Transverse colon (tissue), 4 donors: ENCODE results near the gene PLEKHH2. TPM values are rescaled to one million over a fixed set of nuclear protein-coding genes. Genes with fewer than 3 reads are reported as not detected.
"Not testable (repeated sequence)": the region's sequence is repeated elsewhere in the genome, so short reads cannot be mapped to it uniquely, and the experiment has no call there.

Experiments
- DNase-seq: peaks from one replicate; pipeline ENCODE4 v3.0.0-alpha.2; 2019
- H3K27ac ChIP-seq, 4 donors: fragments of 200-600 bp; sonication (generic); 2 replicates each; pipeline ENCODE4 v1.5.1; 2016 to 2018; ENCODE audit warnings: inconsistent platforms in 4 of 4
- H3K27me3 ChIP-seq: fragments of 200-600 bp; sonication (generic); 2 replicates; pipeline ENCODE4 v1.5.1; 2017; ENCODE audit warnings: inconsistent platforms
- H3K36me3 ChIP-seq, 4 donors: fragments of 200-600 bp; sonication (generic); 2 replicates each; pipeline ENCODE4 v1.5.1; 2017 to 2019; ENCODE audit warnings: inconsistent platforms in 4 of 4
- H3K4me1 ChIP-seq, 4 donors: fragments of 200-600 bp; sonication (generic); 2 replicates each; pipeline ENCODE4 v1.5.1; 2017 to 2020; ENCODE audit warnings: inconsistent platforms in 4 of 4
- H3K4me3 ChIP-seq, 4 donors: fragments of 200-600 bp; sonication (generic); 1 replicate in 1 of 4; 2 replicates in 3 of 4; pipeline versions ENCODE4 v1.5.1 to v1.6.1; 2017 to 2019; ENCODE audit warnings: inconsistent platforms in 4 of 4
- H3K9me3 ChIP-seq, 2 donors: fragments of 200-600 bp; sonication (generic); 2 replicates each; pipeline ENCODE4 v1.5.1; 2017 to 2019; ENCODE audit warnings: inconsistent platforms in 2 of 2
- EP300 ChIP-seq: sonication (generic); formaldehyde crosslinking; IDR thresholded peaks from one replicate; pipeline ENCODE4 v1.6.1; 2017; ENCODE audit warnings: antibody characterized with exemption, low read depth
- POLR2A ChIP-seq: fragments of 450-650 bp; IDR thresholded peaks from one replicate; pipeline ENCODE4 v1.6.1; 2016; ENCODE audit warnings: antibody characterized with exemption, mild to moderate bottlenecking, moderate library complexity
- POLR2AphosphoS5 ChIP-seq, 3 donors: sonication (generic); formaldehyde crosslinking; IDR thresholded peaks; one replicate each; pipeline ENCODE4 v1.6.1; 2016; ENCODE audit warnings: antibody characterized with exemption in 3 of 3
- WGBS, 2 donors: methylation state at CpG; one replicate each; pipeline ENCODE4 v1.1.5; 2018; ENCODE audit warnings: low coverage in 1 of 2; 5-methylcytosine and 5-hydroxymethylcytosine counted together
- in situ Hi-C, 4 donors: fragments of 200-750 bp; cut with MboI; loops; one replicate each; pipeline versions ENCODE4 v1.15.0 to v1.15.1; 2017; ENCODE audit warnings: low sequenced_read_pairs in 3 of 4, low pct_ligation_motif_present in 1 of 4, low pct_unique_long_range_greater_than_20kb in 1 of 4
- intact Hi-C: fragments of 100-400 bp; cut with DNase I; formaldehyde crosslinking; loops from one replicate; pipeline ENCODE4 v1.15.1; 2023; ENCODE audit warnings: low total_unique reads
- total RNA-seq, 4 donors: library from RNA; depleted of rRNA; stranded (reverse); fragments of >200 nt; gene quantifications; one replicate each; pipeline ENCODE4 v1.1.0, GENCODE V29; 2016
- TF ChIP-seq, protein P1 (sequence below), 5 experiments: fragments of 200-600 bp in 3 of 5; fragments of 450-650 bp in 2 of 5; sonication (generic) in 3 of 5; IDR thresholded peaks; 1 replicate in 2 of 5; 2 replicates in 3 of 5; pipeline ENCODE4 v1.5.1; 2016 to 2017; ENCODE audit warnings: antibody characterized with exemption in 5 of 5, inconsistent platforms in 3 of 5, mild to moderate bottlenecking in 2 of 5, moderate library complexity in 1 of 5

Gene PLEKHH2
- total RNA-seq, 4 donors from 2014 or later, result 7.2 to 32.4 (median 12.3) TPM

DNA sequence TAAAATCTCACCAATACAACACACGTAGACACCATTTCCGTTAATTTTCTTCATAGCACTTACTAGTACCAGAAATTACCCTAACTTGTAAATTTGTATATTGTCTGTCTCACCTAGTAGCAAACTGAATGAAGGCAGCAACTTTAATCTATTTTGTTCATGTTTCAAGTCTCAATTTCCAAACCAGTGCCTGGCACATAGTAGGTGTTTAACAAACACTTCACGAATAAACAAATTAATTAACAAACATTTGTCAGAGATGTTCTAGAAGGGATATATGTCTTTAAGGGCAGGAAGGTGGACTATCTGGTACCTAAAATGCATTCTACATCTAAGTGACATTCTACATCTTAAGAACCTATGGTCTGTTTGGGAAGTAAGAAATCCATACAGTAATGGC, 42.2 kb upstream of the PLEKHH2 start:
- peaks cover 0 to 13% (median 5%) of the 10 kb centered on the region in 4 donors for H3K36me3 ChIP-seq
- intact Hi-C loops, result no loop called here
- WGBS, 2 donors, result 72 to 85% methylated on average over 3 of the region's 3 CpGs
- H3K4me3 ChIP-seq, result peak overlapping the region in 3 of 4 donors; percentile 70 to 84 (median 77)
- H3K9me3 ChIP-seq, result no peaks in the 10 kb centered on the region
- peaks cover 6 to 18% (median 15%) of the 10 kb centered on the region in 4 donors for H3K4me1 ChIP-seq
- H3K27me3 ChIP-seq, result no peaks in the 10 kb centered on the region
- no peak overlapping the region for H3K27ac ChIP-seq
- no peak for TF ChIP-seq POLR2A
- TF ChIP-seq EP300, result no peak
- in situ Hi-C loops, result no loop called here
- DNase-seq, result no peak

- Histone ChIP-seq H3K4me1 (peaks cover 6 to 18% (median 15%) of the 10 kb centered on the region in 4 donors), H3K27ac (peak within 1 kb of the TSS; percentile 89 to 95 (median 94)), H3K4me3 (peak within 1 kb of the TSS; percentile 69 to 84 (median 74)), H3K27me3 (no peaks in the 10 kb centered on the region), H3K36me3 (peaks cover 0 to 5% (median 2%) of the 10 kb centered on the region in 4 donors), H3K9me3 (no peaks in the 10 kb centered on the region)
- DNase-seq, result peak; percentile 100
- WGBS, 2 donors, result 0% methylated on average over 36 of the region's 52 CpGs; no CpG with 5 or more reads in 1 of the 2 donors
- intact Hi-C loops (no loop called here), in situ Hi-C loops (no loop called here)
- TF ChIP-seq POLR2A (peak; percentile 95), POLR2AphosphoS5 (IDR thresholded peaks at IDR 0.05) (peak; percentile 98 to 99 (median 99)), EP300 (no peak)
- TF ChIP-seq, protein P1, sequence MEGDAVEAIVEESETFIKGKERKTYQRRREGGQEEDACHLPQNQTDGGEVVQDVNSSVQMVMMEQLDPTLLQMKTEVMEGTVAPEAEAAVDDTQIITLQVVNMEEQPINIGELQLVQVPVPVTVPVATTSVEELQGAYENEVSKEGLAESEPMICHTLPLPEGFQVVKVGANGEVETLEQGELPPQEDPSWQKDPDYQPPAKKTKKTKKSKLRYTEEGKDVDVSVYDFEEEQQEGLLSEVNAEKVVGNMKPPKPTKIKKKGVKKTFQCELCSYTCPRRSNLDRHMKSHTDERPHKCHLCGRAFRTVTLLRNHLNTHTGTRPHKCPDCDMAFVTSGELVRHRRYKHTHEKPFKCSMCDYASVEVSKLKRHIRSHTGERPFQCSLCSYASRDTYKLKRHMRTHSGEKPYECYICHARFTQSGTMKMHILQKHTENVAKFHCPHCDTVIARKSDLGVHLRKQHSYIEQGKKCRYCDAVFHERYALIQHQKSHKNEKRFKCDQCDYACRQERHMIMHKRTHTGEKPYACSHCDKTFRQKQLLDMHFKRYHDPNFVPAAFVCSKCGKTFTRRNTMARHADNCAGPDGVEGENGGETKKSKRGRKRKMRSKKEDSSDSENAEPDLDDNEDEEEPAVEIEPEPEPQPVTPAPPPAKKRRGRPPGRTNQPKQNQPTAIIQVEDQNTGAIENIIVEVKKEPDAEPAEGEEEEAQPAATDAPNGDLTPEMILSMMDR (IDR thresholded peaks at IDR 0.05), result no peak
Measured at GRCh38 chr2:43595603-43596412, 41.3 kb upstream of the PLEKHH2 start, which contains the start of gene THADA. Gene THADA, minus strand, starts transcription at chr2:43596038. Its CDS starts 3,646 bp downstream, at chr2:43592392.

DNA sequence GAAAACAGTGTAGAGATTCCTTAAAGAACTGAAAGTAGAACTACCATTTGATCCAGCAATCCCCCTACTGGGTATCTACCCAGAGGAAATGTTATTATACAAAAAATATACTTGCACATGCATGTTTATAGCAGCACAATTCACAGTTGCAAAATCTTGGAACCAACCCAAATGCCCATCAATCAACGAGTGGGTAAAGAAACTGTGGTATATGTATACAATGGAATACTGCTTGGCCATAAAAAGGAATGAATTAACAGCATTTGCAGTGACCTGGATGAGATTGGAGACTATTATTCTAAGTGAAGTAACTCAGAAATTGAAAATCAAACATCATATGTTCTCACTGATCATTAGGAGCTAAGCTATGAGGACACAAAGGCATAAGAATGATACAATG, 36.5 kb upstream of the PLEKHH2 start:
- H3K4me1 ChIP-seq, H3K36me3 ChIP-seq, intact Hi-C loops, DNase-seq, H3K27me3 ChIP-seq, H3K27ac ChIP-seq, H3K9me3 ChIP-seq, H3K4me3 ChIP-seq: not testable (repeated sequence)
- in situ Hi-C loops, result loop anchor here in 3 of 4 donors (25.0 kb wide), 1 partner anchor 287 kb away; no protein-coding TSS in a partner anchor
- WGBS, 2 donors, result 44 to 55% methylated on average over 1 of the region's 1 CpG

GRCh38 chr2:43604674-43605073, 32.4 kb upstream of the PLEKHH2 start:
- 44 to 66% methylated on average over 4 of the region's 4 CpGs for WGBS, 2 donors
- Histone ChIP-seq H3K9me3 (no peaks in the 10 kb centered on the region), H3K36me3 (no peaks in the 10 kb centered on the region), H3K27ac (no peak overlapping the region), H3K4me1 (peaks cover 0 to 4% (median 0%) of the 10 kb centered on the region in 4 donors), H3K4me3 (no peak overlapping the region), H3K27me3 (no peaks in the 10 kb centered on the region)
- no peak for TF ChIP-seq POLR2AphosphoS5 (IDR thresholded peaks at IDR 0.05)
- TF ChIP-seq EP300, result no peak
- TF ChIP-seq POLR2A, result no peak
- TF ChIP-seq, protein P1 (IDR thresholded peaks at IDR 0.05), result no peak
- intact Hi-C loops (no loop called here), in situ Hi-C loops (loop anchor here in 3 of 4 donors (25.0 kb wide), 1 partner anchor 283 kb away; no protein-coding TSS in a partner anchor)
- no peak for DNase-seq

DNA sequence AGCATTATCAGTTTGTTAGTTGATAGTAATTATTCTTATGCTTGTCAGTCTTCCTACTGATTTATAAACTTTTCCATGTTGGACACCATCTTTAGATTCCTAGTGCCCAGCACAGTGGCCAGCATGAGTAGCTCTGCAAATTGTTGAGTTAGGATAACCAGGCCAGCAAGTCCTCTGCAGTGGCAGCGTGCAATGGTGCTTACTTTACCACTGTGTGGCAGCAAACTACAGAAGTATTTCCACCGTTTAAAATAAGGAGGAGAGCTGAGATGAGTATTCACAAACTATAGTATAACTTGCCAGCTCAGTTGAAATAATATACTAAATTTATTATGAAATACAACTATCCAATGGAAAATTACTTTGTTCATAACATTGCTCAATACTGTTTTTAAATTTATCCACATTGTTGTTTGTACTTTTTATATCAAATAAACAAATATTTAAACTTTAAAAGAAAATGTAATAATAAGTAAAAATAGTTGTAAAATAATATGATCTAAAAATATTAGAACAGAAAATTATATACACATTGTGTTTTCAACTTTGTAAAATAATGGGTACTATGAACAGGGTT, 31.9 kb upstream of the PLEKHH2 start:
- no peak overlapping the region for H3K27ac ChIP-seq
- WGBS, 2 donors, result 11 to 16% methylated on average over 2 of the region's 2 CpGs
- H3K27me3 ChIP-seq, result no peaks in the 10 kb centered on the region
- no peak overlapping the region for H3K4me3 ChIP-seq
- H3K36me3 ChIP-seq, result no peaks in the 10 kb centered on the region
- H3K9me3 ChIP-seq, result no peaks in the 10 kb centered on the region
- DNase-seq, result peak; percentile 14
- TF ChIP-seq POLR2AphosphoS5 (IDR thresholded peaks at IDR 0.05) (no peak), POLR2A (no peak), EP300 (no peak)
- TF ChIP-seq, protein P1 (IDR thresholded peaks at IDR 0.05), result peak in 4 of 5 experiments; percentile 13 to 24 (median 21)
- H3K4me1 ChIP-seq, result peaks cover 0 to 4% (median 0%) of the 10 kb centered on the region in 4 donors
- intact Hi-C loops, result no loop called here
- in situ Hi-C loops, result loop anchor here in 3 of 4 donors (25.0 kb wide), 1 partner anchor 282 kb away; no protein-coding TSS in a partner anchor
